NCI-H128 (cell line): ENCODE results near the gene PSMB7.

Experiments used
- DNase-seq: peaks from one replicate; lab custom pipeline; 2025; ENCODE audit not compliant: unreplicated experiment; lab: John Stamatoyannopoulos, UW

The PSMB7 gene

GRCh38 chr9:124384846-124385245, 30.4 kb downstream of the PSMB7 start:
- DNase-seq: no peak

GRCh38 chr9:124384210-124384609, 31.0 kb downstream of the PSMB7 start:
- DNase-seq: no peak

- DNase-seq: no peak
These were observed 33.9 kb downstream of the PSMB7 start for GRCh38 chr9:124381170-124381945.

- no peak for DNase-seq
These were observed 37.5 kb downstream of the PSMB7 start for GRCh38 chr9:124377551-124378406.

- DNase-seq: no peak
These were observed 38.9 kb downstream of the PSMB7 start for GRCh38 chr9:124376329-124376728.

- no peak for DNase-seq
These were observed 39.5 kb downstream of the PSMB7 start for GRCh38 chr9:124375726-124376125.

GRCh38 chr9:124373851-124374250, 41.4 kb downstream of the PSMB7 start:
- no peak for DNase-seq

- DNase-seq: no peak
These were observed 41.9 kb downstream of the PSMB7 start for GRCh38 chr9:124373386-124373785.

GRCh38 chr9:124372038-124372437, 43.2 kb downstream of the PSMB7 start:
- DNase-seq: no peak

GRCh38 chr9:124370896-124371582, 44.2 kb downstream of the PSMB7 start:
- DNase-seq: no peak

GRCh38 chr9:124369231-124369797, 45.9 kb downstream of the PSMB7 start:
- no peak for DNase-seq

- DNase-seq: no peak
These were observed 46.5 kb downstream of the PSMB7 start for GRCh38 chr9:124368692-124369091.

GRCh38 chr9:124366476-124367220, 48.6 kb downstream of the PSMB7 start:
- DNase-seq: no peak

- no peak for DNase-seq
These were observed 50.2 kb downstream of the PSMB7 start for GRCh38 chr9:124365036-124365435.

GRCh38 chr9:124364141-124364540, 51.1 kb downstream of the PSMB7 start:
- no peak for DNase-seq

GRCh38 chr9:124363326-124364096, 51.7 kb downstream of the PSMB7 start:
- no peak for DNase-seq

GRCh38 chr9:124361128-124361527, 54.1 kb downstream of the PSMB7 start:
- DNase-seq: no peak

- no peak for DNase-seq
These were observed 55.2 kb downstream of the PSMB7 start for GRCh38 chr9:124359855-124360678.

GRCh38 chr9:124359426-124359825, 55.8 kb downstream of the PSMB7 start:
- no peak for DNase-seq
